Sigmoid colon (tissue), 4 donors: ENCODE data around the gene TOP3B.
"Not testable (repeated sequence)": the region's sequence is repeated elsewhere in the genome, so short reads cannot be mapped to it uniquely, and the experiment has no call there.

Experiments
- POLR2A ChIP-seq, 2 donors: fragments of 450-650 bp; IDR thresholded peaks; one replicate each; pipeline ENCODE4 v1.6.1; 2016; ENCODE audit warnings: antibody characterized with exemption in 2 of 2, mild to moderate bottlenecking in 2 of 2, moderate library complexity in 2 of 2
- POLR2AphosphoS5 ChIP-seq, 4 donors: sonication (generic); formaldehyde crosslinking; IDR thresholded peaks; one replicate each; pipeline ENCODE4 v1.6.1; 2017; ENCODE audit warnings: antibody characterized with exemption in 4 of 4

DNA sequence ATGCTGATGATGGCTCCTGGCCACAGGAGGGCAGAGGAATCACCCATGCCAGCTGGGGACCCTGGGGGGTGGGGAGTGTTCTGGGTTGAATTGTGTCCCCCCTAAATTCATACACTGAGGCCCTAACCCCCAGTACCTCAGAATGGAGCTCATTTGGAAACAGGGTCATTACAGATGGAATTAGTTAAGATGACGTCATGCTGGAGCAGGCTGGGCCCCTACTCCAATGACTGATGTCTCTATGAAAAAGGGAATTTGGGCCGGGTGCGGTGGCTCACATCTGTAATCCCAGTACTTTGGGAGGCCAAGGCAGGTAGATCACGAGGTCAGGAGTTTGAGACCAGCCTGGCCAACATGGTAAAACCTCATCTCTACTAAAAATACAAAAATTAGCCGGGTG, 42.7 kb downstream of the TOP3B start:
- not testable (repeated sequence) for TF ChIP-seq POLR2AphosphoS5, POLR2A (IDR thresholded peaks at IDR 0.05)
